Ascending aorta (tissue), 2 donors: ENCODE measurements around the gene ANKRD33B. TPM values are rescaled to one million over a fixed set of nuclear protein-coding genes. Genes with fewer than 3 reads are reported as not detected.
"Not testable (repeated sequence)": the region's sequence is repeated elsewhere in the genome, so short reads cannot be mapped to it uniquely, and the experiment has no call there.

ENCODE experiments used
- DNase-seq, 2 donors: peaks; one replicate each; pipeline ENCODE4 v3.0.0-alpha.2; 2019; ENCODE audit warnings: low spot score in 2 of 2
- H3K27ac ChIP-seq, 2 donors: fragments of 200-600 bp; sonication (generic); one replicate each; pipeline ENCODE4 v1.5.1; 2016 to 2017; ENCODE audit warnings: mild to moderate bottlenecking in 1 of 2
- H3K27me3 ChIP-seq: fragments of 200-600 bp; sonication (generic); one replicate; pipeline ENCODE4 v1.5.1; 2017
- H3K36me3 ChIP-seq, 2 donors: fragments of 200-600 bp; sonication (generic); one replicate each; pipeline ENCODE4 v1.5.1; 2016
- H3K4me1 ChIP-seq, 2 donors: fragments of 200-600 bp; sonication (generic); one replicate each; pipeline ENCODE4 v1.5.1; 2016 to 2017; ENCODE audit warnings: mild to moderate bottlenecking in 1 of 2
- H3K4me3 ChIP-seq, 2 donors: fragments of 200-600 bp; sonication (generic); one replicate each; pipeline ENCODE4 v1.5.1; 2016 to 2017; ENCODE audit warnings: mild to moderate bottlenecking in 1 of 2
- H3K9me3 ChIP-seq, 2 donors: fragments of 200-600 bp; sonication (generic); one replicate each; pipeline ENCODE4 v1.5.1; 2016
- intact Hi-C: fragments of 100-400 bp; cut with DNase I; formaldehyde crosslinking; loops from one replicate; pipeline ENCODE4 v1.15.1; 2023
- total RNA-seq: library from RNA; depleted of rRNA; stranded (reverse); fragments of >200 nt; gene quantifications from one replicate; pipeline ENCODE4 v1.1.0, GENCODE V29; 2016
- TF ChIP-seq, protein P1 (sequence below), 3 experiments: fragments of 200-600 bp in 2 of 3; fragments of 450-650 bp in 1 of 3; sonication (generic) in 2 of 3; IDR thresholded peaks; one replicate each; pipeline ENCODE4 v1.5.1; 2016 to 2019; ENCODE audit warnings: antibody characterized with exemption in 3 of 3, mild to moderate bottlenecking in 1 of 3, moderate library complexity in 1 of 3

Gene ANKRD33B
- total RNA-seq, 1 donor from 2014 or later: 7.2 TPM

GRCh38 chr5:10607666-10608073 is 43.8 kb downstream of the ANKRD33B start:
- H3K4me1 ChIP-seq: peaks cover 0 to 13% of the 10 kb centered on the region in 2 donors
- no peaks in the 10 kb centered on the region for H3K36me3 ChIP-seq
- no peaks in the 10 kb centered on the region for H3K27me3 ChIP-seq
- peak in 1 of 2 donors; percentile 85 for DNase-seq
- intact Hi-C loops: loop anchor here (10.0 kb wide), 1 partner anchor 147 kb away; no protein-coding TSS in a partner anchor
- TF ChIP-seq, protein P1, sequence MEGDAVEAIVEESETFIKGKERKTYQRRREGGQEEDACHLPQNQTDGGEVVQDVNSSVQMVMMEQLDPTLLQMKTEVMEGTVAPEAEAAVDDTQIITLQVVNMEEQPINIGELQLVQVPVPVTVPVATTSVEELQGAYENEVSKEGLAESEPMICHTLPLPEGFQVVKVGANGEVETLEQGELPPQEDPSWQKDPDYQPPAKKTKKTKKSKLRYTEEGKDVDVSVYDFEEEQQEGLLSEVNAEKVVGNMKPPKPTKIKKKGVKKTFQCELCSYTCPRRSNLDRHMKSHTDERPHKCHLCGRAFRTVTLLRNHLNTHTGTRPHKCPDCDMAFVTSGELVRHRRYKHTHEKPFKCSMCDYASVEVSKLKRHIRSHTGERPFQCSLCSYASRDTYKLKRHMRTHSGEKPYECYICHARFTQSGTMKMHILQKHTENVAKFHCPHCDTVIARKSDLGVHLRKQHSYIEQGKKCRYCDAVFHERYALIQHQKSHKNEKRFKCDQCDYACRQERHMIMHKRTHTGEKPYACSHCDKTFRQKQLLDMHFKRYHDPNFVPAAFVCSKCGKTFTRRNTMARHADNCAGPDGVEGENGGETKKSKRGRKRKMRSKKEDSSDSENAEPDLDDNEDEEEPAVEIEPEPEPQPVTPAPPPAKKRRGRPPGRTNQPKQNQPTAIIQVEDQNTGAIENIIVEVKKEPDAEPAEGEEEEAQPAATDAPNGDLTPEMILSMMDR (IDR thresholded peaks at IDR 0.05): peak in 1 of 3 experiments; percentile 25
- H3K27ac ChIP-seq: peak overlapping the region in 1 of 2 donors; percentile 59
- no peaks in the 10 kb centered on the region for H3K9me3 ChIP-seq
- H3K4me3 ChIP-seq: no peak overlapping the region

DNA sequence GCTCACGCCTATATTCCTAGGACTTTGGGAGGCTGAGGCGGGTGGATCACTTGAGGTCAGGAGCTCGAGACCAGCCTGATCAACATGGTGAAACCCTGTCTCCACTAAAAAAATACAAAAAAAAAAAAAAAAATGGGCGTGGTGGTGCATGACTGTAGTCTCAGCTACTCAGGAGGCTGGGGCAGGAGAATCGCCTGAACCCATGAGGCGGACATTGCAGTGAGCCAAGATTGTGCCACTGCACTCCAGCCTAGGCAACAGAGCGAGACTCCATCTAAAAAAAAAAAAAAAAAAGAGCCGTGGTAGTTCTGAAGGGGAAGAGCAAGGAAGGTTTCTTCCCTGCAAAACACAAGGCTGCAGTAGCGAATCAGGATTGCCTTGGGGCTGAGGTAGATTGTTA is 44.2 kb downstream of the ANKRD33B start:
- not testable (repeated sequence) for DNase-seq, H3K9me3 ChIP-seq, H3K4me3 ChIP-seq, H3K36me3 ChIP-seq, H3K27me3 ChIP-seq
- Histone ChIP-seq H3K27ac (peak overlapping the region in 1 of 2 donors; percentile 59), H3K4me1 (peaks cover 0 to 11% of the 10 kb centered on the region in 2 donors)
- intact Hi-C loops: loop anchor here (10.0 kb wide), 1 partner anchor 147 kb away; no protein-coding TSS in a partner anchor

DNA sequence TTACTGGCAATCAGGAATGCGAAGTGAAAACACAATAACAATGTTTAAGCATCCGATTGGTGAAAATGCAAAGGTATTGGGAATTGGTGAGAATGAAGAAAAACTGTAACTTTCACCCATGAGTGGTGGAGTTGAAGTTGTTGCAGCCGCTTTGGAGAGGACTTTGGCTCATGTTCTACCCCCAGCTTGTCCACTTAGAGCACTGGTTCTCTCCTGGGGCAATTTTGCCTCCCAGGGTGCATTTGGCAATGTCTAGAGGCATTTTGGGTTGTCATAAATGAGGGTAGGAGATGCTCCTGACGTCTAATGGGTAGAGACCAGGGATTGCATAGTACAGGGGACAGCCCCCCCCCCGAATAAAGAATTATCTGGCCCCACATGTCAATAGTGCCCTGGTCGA is 46.2 kb downstream of the ANKRD33B start:
- H3K36me3 ChIP-seq: no peaks in the 10 kb centered on the region
- H3K27me3 ChIP-seq: no peaks in the 10 kb centered on the region
- DNase-seq: peak in 1 of 2 donors; percentile 34
- intact Hi-C loops: no loop called here
- H3K4me3 ChIP-seq: no peak overlapping the region
- peaks cover 0 to 11% of the 10 kb centered on the region in 2 donors for H3K4me1 ChIP-seq
- TF ChIP-seq, protein P1 (IDR thresholded peaks at IDR 0.05): no peak
- no peak overlapping the region for H3K27ac ChIP-seq
- H3K9me3 ChIP-seq: no peaks in the 10 kb centered on the region

DNA sequence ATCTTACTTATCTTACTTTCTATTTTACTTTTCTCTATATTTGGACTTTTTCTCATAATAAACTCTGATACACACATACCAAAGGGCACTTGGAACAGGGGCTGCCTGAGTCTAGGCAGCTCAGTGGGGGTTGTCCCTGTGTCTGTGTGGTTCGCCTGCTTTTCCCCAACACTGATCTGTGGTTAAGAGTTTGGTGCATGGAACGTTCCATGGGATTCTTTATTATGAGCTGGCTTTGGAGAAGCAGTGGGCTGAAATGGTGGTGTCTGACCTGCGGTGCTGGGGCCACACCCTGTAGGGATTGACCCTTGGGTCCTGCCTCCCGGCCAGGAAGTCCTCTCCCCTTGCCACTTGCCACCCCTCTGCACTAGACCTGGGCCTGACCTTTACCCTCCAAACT is 47.4 kb downstream of the ANKRD33B start:
- TF ChIP-seq, protein P1 (IDR thresholded peaks at IDR 0.05): no peak

GRCh38 chr5:10612251-10612650 is 48.4 kb downstream of the ANKRD33B start:
- Histone ChIP-seq H3K27ac (no peak overlapping the region), H3K27me3 (no peaks in the 10 kb centered on the region), H3K36me3 (no peaks in the 10 kb centered on the region), H3K4me1 (peaks cover 0 to 8% of the 10 kb centered on the region in 2 donors), H3K9me3 (no peaks in the 10 kb centered on the region), H3K4me3 (no peak overlapping the region)
- TF ChIP-seq, protein P1 (IDR thresholded peaks at IDR 0.05): no peak
- intact Hi-C loops: no loop called here
- no peak for DNase-seq

More for the DNA sequence above, 47.4 kb downstream of the ANKRD33B start:
- Histone ChIP-seq H3K4me3 (no peak overlapping the region), H3K27ac (no peak overlapping the region), H3K4me1 (peaks cover 0 to 11% of the 10 kb centered on the region in 2 donors), H3K27me3 (no peaks in the 10 kb centered on the region), H3K9me3 (no peaks in the 10 kb centered on the region), H3K36me3 (no peaks in the 10 kb centered on the region)
- peak in 1 of 2 donors; percentile 58 for DNase-seq
- intact Hi-C loops: no loop called here

DNA sequence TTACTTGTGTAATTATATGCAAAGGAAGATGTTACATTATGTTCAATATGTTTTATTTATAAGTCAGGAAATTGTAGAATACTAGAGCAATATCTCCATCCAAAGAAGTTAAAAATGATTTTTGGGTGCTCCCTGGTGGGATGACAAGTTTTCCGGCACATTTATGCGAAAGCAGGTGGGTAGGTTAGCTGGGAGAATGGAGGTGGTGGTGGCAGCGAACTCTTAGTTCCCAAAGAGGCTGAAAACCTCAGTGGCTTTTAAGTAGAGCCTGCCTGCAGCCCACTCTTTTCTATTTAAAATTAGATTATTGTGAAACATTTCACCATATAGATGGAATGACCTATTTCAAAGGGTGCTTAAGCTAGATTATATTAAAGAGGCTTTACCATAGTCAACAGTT is 51.8 kb downstream of the ANKRD33B start:
- H3K27ac ChIP-seq: no peak overlapping the region
- no peaks in the 10 kb centered on the region for H3K9me3 ChIP-seq
- no peaks in the 10 kb centered on the region for H3K4me1 ChIP-seq
- no peak for DNase-seq
- TF ChIP-seq, protein P1 (IDR thresholded peaks at IDR 0.05): no peak
- no peaks in the 10 kb centered on the region for H3K27me3 ChIP-seq
- H3K4me3 ChIP-seq: no peak overlapping the region
- intact Hi-C loops: no loop called here
- H3K36me3 ChIP-seq: no peaks in the 10 kb centered on the region
